Measurements from ENCODE around the gene MERTK.

DNA sequence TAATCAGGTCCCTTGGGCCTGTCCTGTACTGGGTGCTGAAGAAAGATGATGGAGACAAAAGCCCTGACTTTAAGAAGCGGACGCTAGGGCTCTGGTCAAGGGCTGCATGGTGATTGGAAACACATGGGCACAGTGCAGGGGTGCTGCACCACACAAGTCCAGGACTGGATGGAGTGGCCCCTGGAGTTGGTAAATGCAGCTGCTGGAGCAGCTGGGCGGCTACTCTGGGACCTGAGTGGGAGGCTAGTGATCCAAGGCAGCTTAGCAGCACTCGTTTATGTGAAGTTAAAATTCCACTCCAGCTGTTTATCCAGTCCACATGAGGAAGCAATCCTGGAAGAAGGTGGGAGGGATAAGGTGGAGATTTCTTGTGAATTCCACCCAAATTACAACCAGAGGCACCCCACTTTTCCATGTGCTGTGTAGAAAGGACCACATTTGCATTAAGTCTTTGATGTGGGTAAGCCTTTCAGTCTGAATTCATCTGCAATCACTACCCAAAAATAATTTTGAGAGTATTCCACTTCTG, 24.9 kb downstream of the MERTK start:
- TF ChIP-seq, protein P1, sequence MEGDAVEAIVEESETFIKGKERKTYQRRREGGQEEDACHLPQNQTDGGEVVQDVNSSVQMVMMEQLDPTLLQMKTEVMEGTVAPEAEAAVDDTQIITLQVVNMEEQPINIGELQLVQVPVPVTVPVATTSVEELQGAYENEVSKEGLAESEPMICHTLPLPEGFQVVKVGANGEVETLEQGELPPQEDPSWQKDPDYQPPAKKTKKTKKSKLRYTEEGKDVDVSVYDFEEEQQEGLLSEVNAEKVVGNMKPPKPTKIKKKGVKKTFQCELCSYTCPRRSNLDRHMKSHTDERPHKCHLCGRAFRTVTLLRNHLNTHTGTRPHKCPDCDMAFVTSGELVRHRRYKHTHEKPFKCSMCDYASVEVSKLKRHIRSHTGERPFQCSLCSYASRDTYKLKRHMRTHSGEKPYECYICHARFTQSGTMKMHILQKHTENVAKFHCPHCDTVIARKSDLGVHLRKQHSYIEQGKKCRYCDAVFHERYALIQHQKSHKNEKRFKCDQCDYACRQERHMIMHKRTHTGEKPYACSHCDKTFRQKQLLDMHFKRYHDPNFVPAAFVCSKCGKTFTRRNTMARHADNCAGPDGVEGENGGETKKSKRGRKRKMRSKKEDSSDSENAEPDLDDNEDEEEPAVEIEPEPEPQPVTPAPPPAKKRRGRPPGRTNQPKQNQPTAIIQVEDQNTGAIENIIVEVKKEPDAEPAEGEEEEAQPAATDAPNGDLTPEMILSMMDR (conservative IDR thresholded peaks at IDR 0.05; ENCODE audit: low read depth, low read length), result no peak
- no peak for TF ChIP-seq EZH2 (IDR thresholded peaks at IDR 0.05; ENCODE audit: borderline replicate concordance, low read depth, low read length, poor library complexity, severe bottlenecking)

Measured in A673 (cell line).